ENCODE measurements around the gene CSF1. TPM values are rescaled to one million over a fixed set of nuclear protein-coding genes. Genes with fewer than 3 reads are reported as not detected.

CSF1 gene
- 64.7 and 88.5 TPM in 2 replicates for total RNA-seq

GRCh38 chr1:109910123-109910962 lies at the start of gene CSF1:
CSF1 (plus strand) TSS chr1:109910849; CDS start chr1:109911024, 175 bp downstream.

Other genes starting within 250 kb of the CSF1 start
- gene GSTM2, start 242.8 kb upstream of the CSF1 start, total RNA-seq = 26.3 and 50.8 TPM in 2 replicates
- 0.15 and 25.1 TPM in 2 replicates for gene GSTM1, start 223.0 kb upstream of the CSF1 start, total RNA-seq
- gene GSTM5, start 198.6 kb upstream of the CSF1 start, total RNA-seq = 6.4 and 34.2 TPM in 2 replicates
- 59.6 and 142 TPM in 2 replicates for gene GSTM3, start 169.8 kb upstream of the CSF1 start, total RNA-seq
- not detected in 2 replicates for gene EPS8L3, start 146.9 kb upstream of the CSF1 start, total RNA-seq
- gene AHCYL1, start 73.9 kb downstream of the CSF1 start, total RNA-seq = 49.6 and 88.3 TPM in 2 replicates
- gene STRIP1, start 123.8 kb downstream of the CSF1 start, total RNA-seq = 43.8 and 58.4 TPM in 2 replicates
- gene ALX3, start 159.8 kb downstream of the CSF1 start, total RNA-seq = not detected in 2 replicates
- gene UBL4B, start 201.6 kb downstream of the CSF1 start, total RNA-seq = under 0.01 TPM in 1 of 2 replicates, not detected in the other
- gene SLC6A17, start 239.6 kb downstream of the CSF1 start, total RNA-seq = 0.29 and 0.33 TPM in 2 replicates